GM12874 (cell line): ENCODE data around the gene EPHA2.

ENCODE experiments used
- CTCF ChIP-seq: IDR thresholded peaks from 2 replicates; pipeline ENCODE4 v1.5.1; 2011; ENCODE audit warnings: low read depth, mild to moderate bottlenecking, control low read depth, low read length, moderate library complexity; ENCODE audit not compliant: insufficient read depth

The EPHA2 gene

DNA sequence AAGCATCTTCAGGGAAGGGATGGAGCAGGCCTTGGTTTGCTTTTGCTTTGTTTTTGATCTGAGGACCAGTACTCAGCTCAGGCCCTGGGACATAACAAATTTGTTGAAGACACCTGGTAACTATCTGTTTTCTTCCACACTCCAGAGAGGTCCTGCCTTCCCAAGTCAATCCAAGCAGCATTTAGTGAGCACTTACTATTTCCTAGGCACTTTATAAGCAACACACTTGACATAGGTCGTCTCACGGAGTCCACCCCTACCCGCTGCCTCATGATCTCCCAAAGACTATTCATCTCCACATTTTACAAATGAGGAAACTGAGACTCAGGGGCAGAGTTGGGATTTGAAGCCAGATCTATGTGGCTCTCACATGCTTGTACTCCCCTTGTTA is 14.4 kb upstream of the EPHA2 start:
- TF ChIP-seq CTCF: no peak

GRCh38 chr1:16168622-16169360 is 12.9 kb upstream of the EPHA2 start:
- TF ChIP-seq CTCF: no peak

- TF ChIP-seq CTCF: no peak
Measured at GRCh38 chr1:16167331-16168143, 11.7 kb upstream of the EPHA2 start.

DNA sequence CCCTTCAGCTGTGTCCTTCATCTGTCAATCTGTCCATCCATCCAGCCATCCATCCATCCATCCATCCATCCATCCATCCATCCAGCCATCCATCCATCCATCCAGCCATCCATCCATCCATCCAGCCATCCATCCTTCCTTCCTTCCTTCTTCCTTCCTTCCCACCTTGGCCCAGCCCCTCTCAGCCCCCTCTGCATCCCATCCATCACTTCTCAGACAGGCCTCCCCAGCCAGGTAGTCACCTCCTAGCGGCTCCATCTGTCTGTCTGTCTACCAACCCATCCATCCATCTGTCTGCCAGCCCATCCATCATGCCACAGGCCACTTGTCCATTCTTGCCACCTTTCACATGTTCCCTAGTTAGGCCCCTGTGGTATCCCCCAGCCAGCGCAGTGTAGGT is 10.2 kb upstream of the EPHA2 start:
- TF ChIP-seq CTCF: no peak

- no peak for TF ChIP-seq CTCF
Measured at GRCh38 chr1:16165548-16165947, 9.7 kb upstream of the EPHA2 start.

GRCh38 chr1:16165073-16165364 is 9.2 kb upstream of the EPHA2 start:
- TF ChIP-seq CTCF: no peak

DNA sequence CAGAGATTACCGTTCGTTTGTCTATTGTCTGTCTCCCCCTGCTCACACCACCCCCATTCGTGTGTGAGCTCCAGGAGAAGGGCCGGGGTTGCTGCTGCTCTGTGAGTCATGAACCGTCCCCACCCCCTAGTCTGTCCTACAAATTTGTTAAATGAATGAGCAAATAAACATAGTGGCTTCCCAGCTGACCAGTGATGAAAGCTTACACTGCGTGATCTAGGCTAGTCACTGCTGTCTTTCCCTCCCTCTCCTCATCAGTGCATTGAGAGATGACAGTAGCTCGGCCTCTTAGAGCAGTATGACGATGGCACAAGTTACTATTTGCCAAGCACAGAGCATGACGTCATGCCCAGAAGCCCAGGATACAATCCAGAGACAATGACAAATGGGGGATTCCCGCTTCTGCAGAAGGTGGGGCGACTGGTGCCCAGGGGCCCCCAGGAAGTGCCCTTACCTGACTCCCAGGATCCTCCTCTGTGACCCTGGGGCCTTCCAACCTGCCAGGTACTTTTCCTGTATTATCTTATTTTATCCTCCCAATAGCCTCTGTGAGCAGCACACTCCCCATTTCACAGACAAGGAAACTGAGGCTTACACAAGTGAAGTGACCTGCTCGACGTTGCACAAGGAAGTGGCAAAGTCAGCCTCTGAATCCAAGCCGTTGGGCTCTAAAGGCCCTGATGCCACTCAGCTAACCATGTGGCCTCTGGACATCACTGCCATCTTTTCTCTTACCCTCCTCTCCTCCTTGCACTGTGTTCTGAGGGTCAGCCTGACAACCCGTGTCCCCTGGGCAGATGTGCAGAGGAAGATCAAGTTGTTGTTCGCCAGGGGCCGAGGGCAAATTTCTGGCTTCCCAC is 8.6 kb upstream of the EPHA2 start:
- TF ChIP-seq CTCF: no peak
